ENCODE data around the gene TAF1.
"Not testable (repeated sequence)": the region's sequence is repeated elsewhere in the genome, so short reads cannot be mapped to it uniquely, and the experiment has no call there.

The TAF1 gene

DNA sequence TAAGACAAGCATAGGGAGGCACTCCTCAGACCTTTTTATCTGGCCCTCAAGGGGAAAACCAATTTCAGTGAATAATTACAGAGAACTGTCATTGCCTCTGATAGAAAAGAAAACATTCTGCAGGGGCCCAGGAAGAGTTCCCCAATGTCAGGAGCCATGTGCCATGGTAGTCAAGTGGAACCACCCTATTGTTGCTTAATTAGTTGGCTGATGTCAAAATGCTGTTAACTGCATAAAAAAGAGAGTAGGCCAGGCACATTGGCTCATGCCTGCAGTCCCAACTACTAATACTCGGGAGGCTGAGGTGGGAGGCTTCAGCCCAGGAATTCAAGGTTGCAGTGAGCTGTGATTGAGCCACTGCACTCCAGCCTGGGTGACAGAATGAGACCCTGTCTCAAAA, 138.2 kb downstream of the TAF1 start:
- no peak for DNase-seq (ENCODE audit: low read depth in 2 of 2, low spot score in 1 of 2)

DNA sequence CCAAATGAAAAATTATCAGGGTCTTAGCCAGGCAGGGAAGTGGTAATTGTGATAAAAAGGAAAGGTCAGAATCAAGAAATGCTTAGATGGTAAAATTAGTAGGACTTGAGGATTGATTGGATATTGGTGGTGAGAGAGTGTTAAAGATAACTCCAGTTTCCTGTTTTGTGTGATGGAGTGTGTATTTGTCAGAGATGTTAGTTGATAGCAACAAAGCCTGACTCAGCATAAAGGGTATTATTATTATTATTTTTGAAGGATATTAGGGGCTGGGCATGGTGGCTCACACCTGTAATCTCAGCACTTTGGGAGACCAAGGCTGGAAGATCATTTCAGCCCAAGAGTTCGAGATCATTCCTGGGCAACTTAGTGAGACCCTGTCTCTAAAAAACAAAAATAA, 143.1 kb downstream of the TAF1 start:
- DNase-seq (ENCODE audit: low read depth in 2 of 2, low spot score in 1 of 2): no peak

DNA sequence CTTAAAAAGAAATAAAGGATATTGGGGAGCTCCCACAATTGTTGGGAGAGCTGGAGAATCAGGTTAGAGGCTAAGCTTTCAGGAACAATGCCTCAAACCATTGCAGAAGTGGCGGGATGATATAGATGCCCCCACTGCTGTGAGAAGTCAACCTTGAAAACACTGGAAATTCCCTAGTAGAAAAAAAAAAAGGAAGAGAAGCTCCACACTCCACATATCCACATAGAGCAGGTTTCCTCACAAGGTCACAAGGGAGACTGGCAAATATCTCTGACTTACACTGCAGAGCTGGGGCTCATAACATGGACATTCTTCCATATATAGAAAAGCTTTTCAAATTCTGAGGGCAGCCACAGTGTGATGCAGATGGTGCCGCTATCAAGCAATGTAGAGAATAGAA, 144.0 kb downstream of the TAF1 start:
- DNase-seq (ENCODE audit: low read depth in 2 of 2, low spot score in 1 of 2): no peak

DNA sequence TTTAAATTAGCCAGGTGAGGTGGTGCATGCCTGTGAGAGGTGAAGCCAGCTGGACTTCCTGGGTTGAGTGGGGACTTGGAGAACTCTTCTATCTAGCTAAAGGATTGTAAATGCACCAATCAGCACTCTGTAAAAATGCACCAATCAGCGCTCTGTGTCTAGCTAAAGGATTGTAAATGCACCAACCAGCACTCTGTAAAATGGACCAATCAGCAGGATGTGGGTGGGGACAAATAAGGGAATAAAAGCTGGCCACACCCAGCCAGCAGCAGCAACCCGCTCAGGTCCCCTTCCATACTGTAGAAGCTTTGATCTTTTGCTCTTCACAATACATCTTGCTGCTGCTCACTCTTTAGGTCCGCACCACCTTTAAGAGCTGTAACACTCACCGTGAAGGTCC, 147.6 kb downstream of the TAF1 start:
- DNase-seq (ENCODE audit: low read depth in 2 of 2, low spot score in 1 of 2): not testable (repeated sequence)

DNA sequence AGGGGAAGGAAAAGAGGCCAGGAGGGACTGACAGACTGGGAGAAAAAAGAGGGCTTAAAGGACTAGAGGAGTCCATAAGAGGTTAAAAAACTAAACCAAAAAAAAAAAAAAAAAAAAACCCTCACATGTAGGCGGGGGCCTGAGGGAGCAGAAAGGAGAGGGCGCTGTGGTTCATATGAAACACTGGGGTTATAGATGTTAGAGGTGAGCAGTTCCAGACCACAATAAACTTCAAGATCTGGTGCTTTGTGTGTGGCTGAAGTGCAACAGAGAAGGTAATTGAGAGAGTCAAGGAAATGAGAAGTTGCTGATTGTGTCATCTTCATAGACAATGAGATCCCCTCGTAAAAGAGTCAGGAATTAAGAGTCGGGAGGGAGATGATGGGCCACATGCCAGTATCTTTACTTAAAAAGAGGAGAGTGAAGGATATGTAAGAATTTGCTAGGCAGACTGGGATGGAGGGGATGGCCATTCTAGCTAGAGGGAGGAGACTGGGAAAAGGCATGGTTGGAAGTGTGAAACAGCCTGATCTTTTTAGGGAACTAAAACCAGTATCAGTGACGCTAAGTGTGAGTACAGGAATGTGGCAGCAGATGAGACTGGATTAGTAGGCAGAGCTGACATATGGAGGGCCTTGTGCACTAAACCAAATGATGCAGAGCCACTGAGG, 148.3 kb downstream of the TAF1 start:
- no peak for DNase-seq (ENCODE audit: low read depth in 2 of 2, low spot score in 1 of 2)

- DNase-seq (ENCODE audit: low read depth in 2 of 2, low spot score in 1 of 2): no peak
These were observed 148.9 kb downstream of the TAF1 start for GRCh38 chrX:71515038-71515396.

Measured in stimulated activated CD8-positive, alpha-beta memory T cell treated with anti-CD3 and anti-CD28 coated beads, Interleukin-4, amount 100 ng/mL, for 4 hours (primary cell).